ENCODE measurements around the gene CSNK1G3. TPM values are rescaled to one million over a fixed set of nuclear protein-coding genes. Genes with fewer than 3 reads are reported as not detected.
"Not testable (repeated sequence)": the region's sequence is repeated elsewhere in the genome, so short reads cannot be mapped to it uniquely, and the experiment has no call there.

CSNK1G3 gene
- total and polyA plus RNA-seq, 2 experiments from 2014 or later, result 37.4 to 79.9 TPM

- Histone ChIP-seq H3F3A (ENCODE audit: insufficient read depth) (no peaks in the 10 kb centered on the region; the same call in 1 of the 2 replicates), H3K27me3 (replicated peaks; ENCODE audit: insufficient read depth) (no peaks in the 10 kb centered on the region)
- in situ Hi-C loops (cut with MboI), result no loop called here
These were observed 114.1 kb downstream of the CSNK1G3 start for GRCh38 chr5:123626051-123626450.

GRCh38 chr5:123628860-123629544 lies 117.0 kb downstream of the CSNK1G3 start:
- H4K20me1 ChIP-seq (ENCODE audit: insufficient read depth), result no peaks in the 10 kb centered on the region
- no peak overlapping the region for H3K9ac ChIP-seq
- H2AFZ ChIP-seq, result no peak overlapping the region
- no peaks in the 10 kb centered on the region for H3K27me3 ChIP-seq (replicated peaks; ENCODE audit: insufficient read depth)
- no peak overlapping the region for H3K4me3 ChIP-seq
- no peak for DNase-seq
- 0 out of 2 replicates have a peak, but pooled peaks cover 3% of the 10 kb centered on the region for H3K36me3 ChIP-seq (ENCODE audit: low read depth)
- no peak for TF ChIP-seq EZH2 (IDR thresholded peaks at IDR 0.05; ENCODE audit: insufficient read depth, poor library complexity, severe bottlenecking)
- no peak for TF ChIP-seq EZH2phosphoT487 (IDR thresholded peaks at IDR 0.05; ENCODE audit: insufficient read depth, low read depth)
- H3K27ac ChIP-seq, result no peak overlapping the region
- in situ Hi-C loops (cut with MboI), result no loop called here
- peaks cover 8% of the 10 kb centered on the region for H3K9me3 ChIP-seq (ENCODE audit: low read depth)
- no peaks in the 10 kb centered on the region for H3K4me1 ChIP-seq (ENCODE audit: insufficient read depth)
- H3K9me2 ChIP-seq (ENCODE audit: insufficient read depth), result no peaks in the 10 kb centered on the region
- WGBS, 2 experiments (ENCODE audit: low coverage in 1 of 2, low lambda C conversion rate in 2 of 2, missing lambda C conversion rate in 2 of 2), result 90% methylated on average over 9 to 10 of the region's 10 CpGs
- no peaks in the 10 kb centered on the region for H3K79me2 ChIP-seq (ENCODE audit: insufficient read depth)
- no peak overlapping the region for H3K4me2 ChIP-seq (ENCODE audit: unreplicated experiment)
- no peaks in the 10 kb centered on the region; the same call in 1 of the 2 replicates for H3F3A ChIP-seq (ENCODE audit: insufficient read depth)

More at GRCh38 chr5:123626051-123626450, 114.1 kb downstream of the CSNK1G3 start:
- WGBS, 2 experiments (ENCODE audit: low coverage in 1 of 2, low lambda C conversion rate in 2 of 2, missing lambda C conversion rate in 2 of 2), result 39 to 56% methylated on average over 2 of the region's 2 CpGs
- DNase-seq, result no peak
- no peak overlapping the region for H3K4me2 ChIP-seq (ENCODE audit: unreplicated experiment)
- no peak for TF ChIP-seq EZH2phosphoT487 (IDR thresholded peaks at IDR 0.05; ENCODE audit: insufficient read depth, low read depth)
- TF ChIP-seq EZH2 (IDR thresholded peaks at IDR 0.05; ENCODE audit: insufficient read depth, poor library complexity, severe bottlenecking), result no peak
- H3K9ac ChIP-seq, result no peak overlapping the region
- no peak overlapping the region for H3K27ac ChIP-seq
- no peaks in the 10 kb centered on the region for H4K20me1 ChIP-seq (ENCODE audit: insufficient read depth)
- H3K9me2 ChIP-seq (ENCODE audit: insufficient read depth), result no peaks in the 10 kb centered on the region
- H3K79me2 ChIP-seq (ENCODE audit: insufficient read depth), result no peaks in the 10 kb centered on the region
- no peaks in the 10 kb centered on the region for H3K4me1 ChIP-seq (ENCODE audit: insufficient read depth)
- H3K36me3 ChIP-seq (ENCODE audit: low read depth), result 0 out of 2 replicates have a peak, but pooled peaks cover 3% of the 10 kb centered on the region
- H2AFZ ChIP-seq, result no peak overlapping the region
- H3K9me3 ChIP-seq (ENCODE audit: low read depth), result peaks cover 8% of the 10 kb centered on the region
- no peak overlapping the region for H3K4me3 ChIP-seq

GRCh38 chr5:123636006-123636405 lies 124.0 kb downstream of the CSNK1G3 start:
- H3K9me3 ChIP-seq (ENCODE audit: low read depth), result no peaks in the 10 kb centered on the region
- no peak overlapping the region for H3K4me3 ChIP-seq
- H3K9me2 ChIP-seq (ENCODE audit: insufficient read depth), result no peaks in the 10 kb centered on the region
- H3K9ac ChIP-seq, result no peak overlapping the region
- H3K79me2 ChIP-seq (ENCODE audit: insufficient read depth), result no peaks in the 10 kb centered on the region
- no peaks in the 10 kb centered on the region for H3K4me1 ChIP-seq (ENCODE audit: insufficient read depth)
- no peak for DNase-seq
- H4K20me1 ChIP-seq (ENCODE audit: insufficient read depth), result no peaks in the 10 kb centered on the region; the same call in 1 of the 2 replicates
- WGBS, 2 experiments (ENCODE audit: low coverage in 1 of 2, low lambda C conversion rate in 2 of 2, missing lambda C conversion rate in 2 of 2), result 80 to 91% methylated on average over 17 to 21 of the region's 21 CpGs
- no peaks in the 10 kb centered on the region for H3K36me3 ChIP-seq (ENCODE audit: low read depth)
- H3F3A ChIP-seq (ENCODE audit: insufficient read depth), result no peaks in the 10 kb centered on the region
- no peak overlapping the region for H3K4me2 ChIP-seq (ENCODE audit: unreplicated experiment)
- no peaks in the 10 kb centered on the region for H3K27me3 ChIP-seq (replicated peaks; ENCODE audit: insufficient read depth)
- H2AFZ ChIP-seq, result no peak overlapping the region
- H3K27ac ChIP-seq, result no peak overlapping the region
- in situ Hi-C loops (cut with MboI), result no loop called here
- TF ChIP-seq EZH2 (IDR thresholded peaks at IDR 0.05; ENCODE audit: insufficient read depth, poor library complexity, severe bottlenecking) (no peak), EZH2phosphoT487 (IDR thresholded peaks at IDR 0.05; ENCODE audit: insufficient read depth, low read depth) (no peak)

GRCh38 chr5:123637028-123637427 lies 125.1 kb downstream of the CSNK1G3 start:
- H3K4me2 ChIP-seq (ENCODE audit: unreplicated experiment); DNase-seq; H2AFZ ChIP-seq; H4K20me1 ChIP-seq (ENCODE audit: insufficient read depth); H3K9me3 ChIP-seq (ENCODE audit: low read depth); H3K4me1 ChIP-seq (ENCODE audit: insufficient read depth); H3K4me3 ChIP-seq; H3K27ac ChIP-seq; H3K27me3 ChIP-seq (replicated peaks; ENCODE audit: insufficient read depth); H3K36me3 ChIP-seq (ENCODE audit: low read depth); H3F3A ChIP-seq (ENCODE audit: insufficient read depth); H3K9ac ChIP-seq; H3K9me2 ChIP-seq (ENCODE audit: insufficient read depth); in situ Hi-C loops (cut with MboI); H3K79me2 ChIP-seq (ENCODE audit: insufficient read depth): not testable (repeated sequence)
- 83 to 88% methylated on average over 10 of the region's 10 CpGs for WGBS, 2 experiments (ENCODE audit: low coverage in 1 of 2, low lambda C conversion rate in 2 of 2, missing lambda C conversion rate in 2 of 2)

Data from GM23248 (cell line).